Transverse colon (tissue), 4 donors: ENCODE measurements around the gene DDX39B.

Experiments used
- CTCF ChIP-seq, 5 experiments: fragments of 200-600 bp in 3 of 5; fragments of 450-650 bp in 2 of 5; sonication (generic) in 3 of 5; IDR thresholded peaks; 1 replicate in 2 of 5; 2 replicates in 3 of 5; pipeline ENCODE4 v1.5.1; 2016 to 2017; ENCODE audit warnings: antibody characterized with exemption in 5 of 5, inconsistent platforms in 3 of 5, mild to moderate bottlenecking in 2 of 5, moderate library complexity in 1 of 5
- EP300 ChIP-seq: sonication (generic); formaldehyde crosslinking; IDR thresholded peaks from one replicate; pipeline ENCODE4 v1.6.1; 2017; ENCODE audit warnings: antibody characterized with exemption, low read depth
- POLR2A ChIP-seq: fragments of 450-650 bp; IDR thresholded peaks from one replicate; pipeline ENCODE4 v1.6.1; 2016; ENCODE audit warnings: antibody characterized with exemption, mild to moderate bottlenecking, moderate library complexity
- POLR2AphosphoS5 ChIP-seq, 3 donors: sonication (generic); formaldehyde crosslinking; IDR thresholded peaks; one replicate each; pipeline ENCODE4 v1.6.1; 2016; ENCODE audit warnings: antibody characterized with exemption in 3 of 3

GRCh38 chr6:31558631-31559500, 17.1 kb upstream of the DDX39B start:
- TF ChIP-seq CTCF (IDR thresholded peaks at IDR 0.05), result no peak
- TF ChIP-seq POLR2AphosphoS5 (IDR thresholded peaks at IDR 0.05), result no peak
- no peak for TF ChIP-seq POLR2A
- TF ChIP-seq EP300, result no peak
